Measurements from ENCODE around the gene GTPBP8.
"Not testable (repeated sequence)": the region's sequence is repeated elsewhere in the genome, so short reads cannot be mapped to it uniquely, and the experiment has no call there.

The GTPBP8 gene

DNA sequence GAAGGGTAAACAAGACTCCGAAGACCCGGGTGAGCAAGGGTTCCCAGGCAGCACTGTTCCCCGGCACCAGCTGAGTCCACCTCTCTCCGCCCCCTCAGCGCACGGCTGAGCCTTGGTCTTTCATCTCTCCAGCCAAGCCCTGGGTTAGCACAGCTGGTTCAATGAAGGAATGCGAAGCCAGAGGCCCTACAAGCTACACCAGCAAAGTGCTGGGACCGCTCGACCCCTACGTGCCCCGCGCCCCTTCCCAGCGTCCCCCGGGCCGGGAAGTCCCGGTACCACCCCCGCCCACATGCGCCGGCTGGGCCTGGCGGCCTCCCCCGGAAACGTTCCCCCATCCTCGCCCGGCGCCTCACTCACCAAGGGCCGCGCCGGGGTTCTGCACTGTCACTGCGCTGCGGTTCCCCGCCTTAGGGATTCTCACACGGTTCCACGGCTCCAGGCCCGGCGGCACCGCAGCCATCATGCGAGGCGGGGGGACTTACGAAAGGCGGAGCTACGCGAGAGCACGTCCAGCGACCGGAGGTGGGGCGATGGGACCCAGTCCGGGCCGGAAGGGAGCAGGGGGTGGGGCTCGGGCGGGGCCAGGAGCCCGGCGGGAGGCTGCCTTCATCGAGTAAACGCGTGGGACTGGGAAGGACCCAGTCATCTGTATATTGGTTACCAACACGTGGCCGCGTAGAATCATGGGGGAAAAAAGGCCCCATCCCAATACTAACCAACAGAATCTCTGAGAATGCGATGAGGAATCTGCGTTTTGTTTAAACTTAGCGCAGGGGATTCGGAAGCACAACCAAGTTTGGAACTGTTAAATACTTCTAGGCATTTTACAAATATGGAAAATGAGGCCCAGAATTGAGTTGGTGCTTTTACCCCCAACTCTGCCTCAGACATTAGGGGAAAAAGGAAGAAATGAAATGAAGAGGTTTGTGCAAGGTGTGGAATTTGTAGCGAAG is 28.7 kb downstream of the GTPBP8 start:
- peak overlapping the region; percentile 93 for H3K27ac ChIP-seq (ENCODE audit: low read depth, low read length)
- H3K27me3 ChIP-seq (ENCODE audit: control insufficient read depth in 5 of 5, insufficient read depth in 4 of 5, low read length in 5 of 5), result no peaks in the 10 kb centered on the region
- peaks cover 0 to 31% (median 22%) of the 10 kb centered on the region in 5 donors for H3K4me1 ChIP-seq (ENCODE audit: control insufficient read depth in 5 of 5, insufficient read depth in 5 of 5, low read length in 5 of 5)
- no peaks in the 10 kb centered on the region for H3K9me3 ChIP-seq (ENCODE audit: control insufficient read depth in 5 of 5, low read length in 5 of 5)
- H3K36me3 ChIP-seq (ENCODE audit: control insufficient read depth in 5 of 5, insufficient read depth in 5 of 5, low read length in 5 of 5), result peaks cover 7 to 13% (median 11%) of the 10 kb centered on the region in 5 donors
- peak overlapping the region; percentile 81 to 95 (median 93) for H3K9ac ChIP-seq (ENCODE audit: low read length in 5 of 5)
- peak overlapping the region; percentile 76 to 95 (median 90) for H3K4me3 ChIP-seq (ENCODE audit: low read depth in 1 of 5, low read length in 5 of 5)

DNA sequence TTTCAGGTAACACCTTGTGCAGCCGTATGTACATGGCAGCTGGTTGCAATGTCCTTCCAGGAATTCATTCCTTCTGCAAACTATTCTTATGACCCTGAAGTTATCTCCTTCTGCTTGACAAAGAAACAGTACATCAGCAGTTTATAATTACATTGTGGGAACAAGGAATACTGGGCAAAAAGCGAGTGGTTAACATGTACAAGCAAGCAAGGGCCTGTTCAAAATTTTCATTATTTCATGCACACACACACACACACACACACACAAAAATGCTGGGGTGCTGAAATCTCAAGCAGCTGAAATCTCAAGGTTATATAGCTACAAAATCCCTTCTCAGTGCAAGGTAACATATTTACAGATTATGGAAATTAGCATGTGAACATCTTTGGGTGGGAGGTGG is 30.7 kb downstream of the GTPBP8 start:
- peaks cover 0 to 31% (median 22%) of the 10 kb centered on the region in 5 donors for H3K4me1 ChIP-seq (ENCODE audit: control insufficient read depth in 5 of 5, insufficient read depth in 5 of 5, low read length in 5 of 5)
- H3K4me3 ChIP-seq (ENCODE audit: low read depth in 1 of 5, low read length in 5 of 5), result no peak overlapping the region
- peaks cover 0 to 5% (median 2%) of the 10 kb centered on the region in 5 donors for H3K36me3 ChIP-seq (ENCODE audit: control insufficient read depth in 5 of 5, insufficient read depth in 5 of 5, low read length in 5 of 5)
- no peaks in the 10 kb centered on the region for H3K27me3 ChIP-seq (ENCODE audit: control insufficient read depth in 5 of 5, insufficient read depth in 4 of 5, low read length in 5 of 5)
- no peak overlapping the region for H3K27ac ChIP-seq (ENCODE audit: low read depth, low read length)
- H3K9me3 ChIP-seq (ENCODE audit: control insufficient read depth in 5 of 5, low read length in 5 of 5), result no peaks in the 10 kb centered on the region
- no peak overlapping the region for H3K9ac ChIP-seq (ENCODE audit: low read length in 5 of 5)

DNA sequence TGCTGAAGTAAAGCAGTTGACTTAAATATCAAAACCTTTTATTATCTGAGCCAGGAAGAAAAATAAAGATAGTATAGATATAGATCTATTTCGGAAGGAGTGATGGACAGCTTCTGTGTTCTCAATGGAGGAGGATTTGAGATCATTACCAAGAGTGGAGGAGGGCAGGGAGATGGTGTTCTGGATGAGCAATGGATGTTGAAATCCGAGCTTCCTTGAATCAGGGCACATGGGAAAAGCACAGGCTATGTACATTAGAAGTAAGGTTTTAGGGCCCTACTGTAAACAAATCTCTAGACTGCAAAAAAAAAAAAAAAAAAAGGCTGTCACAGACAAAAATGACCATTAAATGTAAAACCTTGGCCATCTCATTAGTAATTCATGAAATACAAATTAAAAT is 43.2 kb downstream of the GTPBP8 start:
- H3K4me1 ChIP-seq (ENCODE audit: control insufficient read depth in 5 of 5, insufficient read depth in 5 of 5, low read length in 5 of 5), result no peaks in the 10 kb centered on the region
- no peaks in the 10 kb centered on the region for H3K9me3 ChIP-seq (ENCODE audit: control insufficient read depth in 5 of 5, low read length in 5 of 5)
- H3K36me3 ChIP-seq (ENCODE audit: control insufficient read depth in 5 of 5, insufficient read depth in 5 of 5, low read length in 5 of 5), result no peaks in the 10 kb centered on the region
- H3K27me3 ChIP-seq (ENCODE audit: control insufficient read depth in 5 of 5, insufficient read depth in 4 of 5, low read length in 5 of 5), result no peaks in the 10 kb centered on the region
- H3K27ac ChIP-seq (ENCODE audit: low read depth, low read length), result no peak overlapping the region
- no peak overlapping the region for H3K4me3 ChIP-seq (ENCODE audit: low read depth in 1 of 5, low read length in 5 of 5)
- H3K9ac ChIP-seq (ENCODE audit: low read length in 5 of 5), result no peak overlapping the region

DNA sequence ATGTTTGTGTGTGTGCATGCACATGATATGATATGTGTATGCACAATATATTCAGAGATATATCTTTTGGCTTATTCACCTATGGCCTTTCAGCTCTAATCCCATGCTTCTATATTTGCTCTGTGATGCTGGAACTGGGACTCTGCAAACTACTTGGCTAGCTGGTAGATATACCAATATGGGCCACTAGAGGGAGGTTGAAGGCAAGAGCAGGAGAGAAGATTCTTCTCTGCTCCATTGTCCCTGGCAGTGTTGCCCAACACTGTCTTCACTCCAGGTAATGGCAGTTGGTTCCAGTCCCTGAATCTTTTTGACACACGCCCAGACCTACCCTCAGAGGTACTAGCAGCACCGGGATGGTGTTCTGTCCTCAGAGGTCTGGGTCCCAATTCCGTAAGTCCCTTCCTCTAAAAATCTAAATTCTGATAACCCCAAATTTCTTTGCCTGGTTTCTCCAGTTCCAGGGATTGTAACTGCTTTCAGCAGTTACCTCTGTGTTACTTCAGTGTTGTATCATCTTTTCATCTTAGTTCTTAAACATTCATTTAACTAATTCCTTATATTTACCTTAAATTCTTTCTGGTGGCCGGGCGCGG is 44.7 kb downstream of the GTPBP8 start:
- Histone ChIP-seq H3K27ac (ENCODE audit: low read depth, low read length) (no peak overlapping the region), H3K9me3 (ENCODE audit: control insufficient read depth in 5 of 5, low read length in 5 of 5) (no peaks in the 10 kb centered on the region), H3K4me1 (ENCODE audit: control insufficient read depth in 5 of 5, insufficient read depth in 5 of 5, low read length in 5 of 5) (no peaks in the 10 kb centered on the region), H3K36me3 (ENCODE audit: control insufficient read depth in 5 of 5, insufficient read depth in 5 of 5, low read length in 5 of 5) (no peaks in the 10 kb centered on the region), H3K9ac (ENCODE audit: low read length in 5 of 5) (no peak overlapping the region), H3K27me3 (ENCODE audit: control insufficient read depth in 5 of 5, insufficient read depth in 4 of 5, low read length in 5 of 5) (no peaks in the 10 kb centered on the region), H3K4me3 (ENCODE audit: low read depth in 1 of 5, low read length in 5 of 5) (no peak overlapping the region)

DNA sequence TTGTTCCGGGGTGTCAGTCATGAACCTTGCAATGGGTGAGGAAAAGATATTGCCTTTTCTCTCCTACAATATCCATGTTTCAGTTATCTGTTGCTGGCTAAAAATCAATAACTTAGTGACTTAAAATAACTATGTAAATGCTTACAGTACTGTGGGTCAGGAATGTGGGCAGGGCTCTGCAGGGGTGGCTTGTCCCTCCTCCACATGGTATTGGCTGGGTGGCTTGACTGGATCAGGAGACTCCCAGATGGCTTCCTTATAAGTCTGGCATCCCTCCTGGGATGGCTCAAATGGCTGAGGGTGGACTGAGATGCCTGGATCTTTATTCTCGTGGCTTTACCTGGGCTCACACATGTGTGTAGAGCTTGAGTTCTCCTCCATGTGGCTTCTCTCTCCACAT is 47.5 kb downstream of the GTPBP8 start:
- no peaks in the 10 kb centered on the region for H3K36me3 ChIP-seq (ENCODE audit: control insufficient read depth in 5 of 5, insufficient read depth in 5 of 5, low read length in 5 of 5)
- no peaks in the 10 kb centered on the region for H3K9me3 ChIP-seq (ENCODE audit: control insufficient read depth in 5 of 5, low read length in 5 of 5)
- no peaks in the 10 kb centered on the region for H3K4me1 ChIP-seq (ENCODE audit: control insufficient read depth in 5 of 5, insufficient read depth in 5 of 5, low read length in 5 of 5)
- no peak overlapping the region for H3K27ac ChIP-seq (ENCODE audit: low read depth, low read length)
- H3K4me3 ChIP-seq (ENCODE audit: low read depth in 1 of 5, low read length in 5 of 5), result no peak overlapping the region
- H3K27me3 ChIP-seq (ENCODE audit: control insufficient read depth in 5 of 5, insufficient read depth in 4 of 5, low read length in 5 of 5), result no peaks in the 10 kb centered on the region
- no peak overlapping the region for H3K9ac ChIP-seq (ENCODE audit: low read length in 5 of 5)

DNA sequence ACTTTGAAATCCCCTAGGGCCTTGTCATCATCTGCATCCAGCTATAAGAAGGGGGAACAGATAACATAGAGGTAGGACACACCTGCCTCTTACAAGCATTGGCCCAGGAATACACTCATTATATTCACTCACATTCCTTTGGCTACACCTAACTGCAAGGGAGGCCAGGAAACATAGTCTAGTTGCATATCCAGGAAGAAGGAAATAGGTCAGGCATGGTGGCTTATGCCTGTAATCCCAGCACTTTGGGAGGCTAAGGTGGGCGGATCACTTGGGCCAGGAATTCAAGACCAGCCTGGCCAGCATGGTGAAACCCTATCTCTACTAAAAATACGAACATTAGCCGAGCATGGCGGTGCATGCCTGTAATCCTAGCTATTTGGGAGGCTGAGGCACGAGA is 48.8 kb downstream of the GTPBP8 start:
- Histone ChIP-seq H3K9me3 (ENCODE audit: control insufficient read depth in 5 of 5, low read length in 5 of 5) (no peaks in the 10 kb centered on the region), H3K27me3 (ENCODE audit: control insufficient read depth in 5 of 5, insufficient read depth in 4 of 5, low read length in 5 of 5) (no peaks in the 10 kb centered on the region), H3K4me3 (ENCODE audit: low read depth in 1 of 5, low read length in 5 of 5) (no peak overlapping the region), H3K27ac (ENCODE audit: low read depth, low read length) (no peak overlapping the region), H3K9ac (ENCODE audit: low read length in 5 of 5) (no peak overlapping the region), H3K36me3 (ENCODE audit: control insufficient read depth in 5 of 5, insufficient read depth in 5 of 5, low read length in 5 of 5) (no peaks in the 10 kb centered on the region), H3K4me1 (ENCODE audit: control insufficient read depth in 5 of 5, insufficient read depth in 5 of 5, low read length in 5 of 5) (no peaks in the 10 kb centered on the region)

DNA sequence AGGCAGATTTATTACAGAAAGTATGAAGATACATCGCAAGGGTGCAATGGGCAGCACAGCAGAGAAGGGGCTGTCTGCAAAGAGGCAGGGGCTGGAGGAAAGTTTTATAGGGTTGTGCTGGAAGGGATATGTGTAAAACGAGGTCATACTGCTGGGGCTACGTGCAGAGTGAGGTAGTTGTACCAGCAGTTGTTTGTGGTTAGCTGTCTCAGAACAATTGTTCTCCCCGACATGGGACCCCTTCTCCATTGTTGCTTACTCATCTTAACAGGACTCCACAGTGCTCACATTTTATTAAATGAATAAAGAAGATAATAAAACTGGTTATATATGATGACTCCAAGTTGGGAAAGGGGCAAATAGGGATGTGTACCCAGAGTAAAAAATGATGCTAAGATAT is 49.4 kb downstream of the GTPBP8 start:
- Histone ChIP-seq H3K4me1 (ENCODE audit: control insufficient read depth in 5 of 5, insufficient read depth in 5 of 5, low read length in 5 of 5) (no peaks in the 10 kb centered on the region), H3K27ac (ENCODE audit: low read depth, low read length) (no peak overlapping the region), H3K36me3 (ENCODE audit: control insufficient read depth in 5 of 5, insufficient read depth in 5 of 5, low read length in 5 of 5) (no peaks in the 10 kb centered on the region), H3K27me3 (ENCODE audit: control insufficient read depth in 5 of 5, insufficient read depth in 4 of 5, low read length in 5 of 5) (no peaks in the 10 kb centered on the region), H3K4me3 (ENCODE audit: low read depth in 1 of 5, low read length in 5 of 5) (no peak overlapping the region), H3K9ac (ENCODE audit: low read length in 5 of 5) (no peak overlapping the region), H3K9me3 (ENCODE audit: control insufficient read depth in 5 of 5, low read length in 5 of 5) (no peaks in the 10 kb centered on the region)

DNA sequence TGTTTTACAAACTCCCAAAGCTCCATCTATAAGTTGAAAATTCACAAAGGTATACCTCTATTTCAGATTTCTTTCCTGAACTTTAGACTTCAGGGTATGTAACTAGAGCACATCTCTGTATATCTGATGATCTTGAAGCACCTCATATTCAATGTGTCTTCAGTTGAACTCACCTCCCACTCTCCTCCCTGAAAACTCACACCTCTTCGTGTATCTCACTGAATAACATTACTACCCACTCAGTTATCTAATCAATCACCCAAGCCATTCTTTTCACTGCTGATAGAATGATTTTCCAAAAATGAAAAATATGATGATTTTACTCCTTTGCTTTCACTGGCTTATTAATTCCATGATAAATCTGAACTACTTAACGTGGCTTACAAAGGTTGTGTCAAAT is 52.9 kb downstream of the GTPBP8 start:
- H3K9me3 ChIP-seq (ENCODE audit: control insufficient read depth in 5 of 5, low read length in 5 of 5), result no peaks in the 10 kb centered on the region
- no peaks in the 10 kb centered on the region for H3K27me3 ChIP-seq (ENCODE audit: control insufficient read depth in 5 of 5, insufficient read depth in 4 of 5, low read length in 5 of 5)
- no peaks in the 10 kb centered on the region for H3K4me1 ChIP-seq (ENCODE audit: control insufficient read depth in 5 of 5, insufficient read depth in 5 of 5, low read length in 5 of 5)
- H3K27ac ChIP-seq (ENCODE audit: low read depth, low read length), result no peak overlapping the region
- no peak overlapping the region for H3K9ac ChIP-seq (ENCODE audit: low read length in 5 of 5)
- no peaks in the 10 kb centered on the region for H3K36me3 ChIP-seq (ENCODE audit: control insufficient read depth in 5 of 5, insufficient read depth in 5 of 5, low read length in 5 of 5)
- H3K4me3 ChIP-seq (ENCODE audit: low read depth in 1 of 5, low read length in 5 of 5), result no peak overlapping the region

DNA sequence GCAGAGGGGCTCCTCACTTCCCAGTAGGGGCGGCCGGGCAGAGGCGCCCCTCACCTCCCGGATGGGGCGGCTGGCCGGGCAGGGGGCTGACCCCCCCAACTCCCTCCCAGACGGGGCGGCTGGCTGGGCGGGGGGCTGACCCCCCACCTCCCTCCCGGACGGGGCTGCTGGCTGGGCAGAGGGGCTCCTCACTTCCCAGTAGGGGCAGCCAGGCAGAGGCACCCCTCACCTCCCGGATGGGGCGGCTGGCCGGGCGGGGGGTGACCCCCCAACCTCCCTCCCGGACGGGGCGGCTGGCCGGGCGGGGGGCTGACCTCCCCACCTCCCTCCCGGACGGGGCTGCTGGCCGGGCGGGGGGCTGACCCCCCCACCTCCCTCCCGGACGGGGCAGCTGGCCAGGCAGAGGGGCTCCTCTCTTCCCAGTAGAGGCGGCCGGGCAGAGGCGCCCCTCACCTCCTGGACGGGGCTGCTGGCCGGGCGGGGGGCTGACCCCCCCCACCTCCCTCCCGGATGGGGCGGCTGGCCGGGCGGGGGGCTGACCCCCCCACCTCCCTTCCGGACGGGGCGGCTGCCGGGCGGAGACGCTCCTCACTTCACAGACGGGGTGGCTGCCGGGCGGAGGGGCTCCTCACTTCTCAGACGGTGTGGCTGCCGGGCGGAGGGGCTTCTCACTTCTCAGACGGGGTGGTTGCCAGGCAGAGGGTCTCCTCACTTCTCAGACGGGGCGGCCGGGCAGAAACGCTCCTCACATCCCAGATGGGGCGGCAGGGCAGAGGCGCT is 55.6 kb downstream of the GTPBP8 start:
- not testable (repeated sequence) for H3K9ac ChIP-seq (ENCODE audit: low read length in 5 of 5); H3K36me3 ChIP-seq (ENCODE audit: control insufficient read depth in 5 of 5, insufficient read depth in 5 of 5, low read length in 5 of 5); H3K4me3 ChIP-seq (ENCODE audit: low read depth in 1 of 5, low read length in 5 of 5); H3K27me3 ChIP-seq (ENCODE audit: control insufficient read depth in 5 of 5, insufficient read depth in 4 of 5, low read length in 5 of 5); H3K4me1 ChIP-seq (ENCODE audit: control insufficient read depth in 5 of 5, insufficient read depth in 5 of 5, low read length in 5 of 5); H3K9me3 ChIP-seq (ENCODE audit: control insufficient read depth in 5 of 5, low read length in 5 of 5); H3K27ac ChIP-seq (ENCODE audit: low read depth, low read length)

DNA sequence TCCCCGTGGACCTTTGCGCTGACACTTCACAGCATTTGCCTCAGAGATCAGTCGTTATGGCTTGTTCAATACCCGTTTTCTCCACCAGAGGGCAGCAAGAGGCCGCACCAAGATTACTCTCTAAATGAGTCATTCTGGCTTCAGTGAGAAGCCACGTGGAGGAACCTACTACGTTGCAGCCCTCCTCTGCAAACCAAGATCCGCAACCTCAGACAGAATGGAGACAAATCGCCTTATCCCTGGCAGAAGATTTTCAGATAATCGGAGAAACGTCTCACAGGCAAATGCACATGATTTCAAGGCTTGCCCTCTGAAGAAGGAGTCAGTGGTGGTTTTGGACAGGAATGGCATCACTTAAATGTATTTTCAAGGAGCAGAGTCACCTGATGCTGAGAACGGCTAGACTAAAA is 60.5 kb downstream of the GTPBP8 start:
- H3K9ac ChIP-seq (ENCODE audit: low read length in 5 of 5), result no peak overlapping the region
- H3K9me3 ChIP-seq (ENCODE audit: control insufficient read depth in 5 of 5, low read length in 5 of 5), result no peaks in the 10 kb centered on the region
- H3K27me3 ChIP-seq (ENCODE audit: control insufficient read depth in 5 of 5, insufficient read depth in 4 of 5, low read length in 5 of 5), result no peaks in the 10 kb centered on the region
- no peaks in the 10 kb centered on the region for H3K36me3 ChIP-seq (ENCODE audit: control insufficient read depth in 5 of 5, insufficient read depth in 5 of 5, low read length in 5 of 5)
- peak overlapping the region; percentile 23 for H3K27ac ChIP-seq (ENCODE audit: low read depth, low read length)
- peak overlapping the region in 2 of 5 donors; percentile 4 to 49 for H3K4me3 ChIP-seq (ENCODE audit: low read depth in 1 of 5, low read length in 5 of 5)
- peaks cover 0 to 27% (median 19%) of the 10 kb centered on the region in 5 donors for H3K4me1 ChIP-seq (ENCODE audit: control insufficient read depth in 5 of 5, insufficient read depth in 5 of 5, low read length in 5 of 5)

Measured in subcutaneous abdominal adipose tissue (tissue), 5 donors.